Prostate gland (tissue), 2 donors: Measurements from ENCODE around the gene DEFB129. TPM values are rescaled to one million over a fixed set of nuclear protein-coding genes. Genes with fewer than 3 reads are reported as not detected.
"Not testable (repeated sequence)": the region's sequence is repeated elsewhere in the genome, so short reads cannot be mapped to it uniquely, and the experiment has no call there.

Experiments used
- DNase-seq: peaks from one replicate; pipeline ENCODE4 v3.0.0-alpha.2; 2019; ENCODE audit warnings: low spot score
- H3K27ac ChIP-seq, 2 donors: fragments of 200-600 bp; sonication (generic); 2 replicates each; pipeline ENCODE4 v1.5.1; 2017 to 2019
- H3K27me3 ChIP-seq: fragments of 200-600 bp; sonication (generic); replicated peaks from 2 replicates; pipeline ENCODE4 v1.5.1; 2019; ENCODE audit not compliant: insufficient read depth
- H3K36me3 ChIP-seq, 2 donors: fragments of 200-600 bp; sonication (generic); 1 replicate in 1 of 2; 2 replicates in 1 of 2; pipeline versions ENCODE4 v1.5.1 to v1.8.1; 2017 to 2019
- H3K4me1 ChIP-seq: fragments of 200-600 bp; sonication (generic); replicated peaks from 2 replicates; pipeline ENCODE4 v1.5.1; 2019
- H3K4me3 ChIP-seq, 2 donors: fragments of 200-600 bp; sonication (generic); 2 replicates each; pipeline ENCODE4 v1.5.1; 2017 to 2019
- H3K9me3 ChIP-seq: fragments of 200-600 bp; sonication (generic); 2 replicates; pipeline ENCODE4 v1.5.1; 2017
- POLR2A ChIP-seq: fragments of 450-650 bp; IDR thresholded peaks from one replicate; pipeline ENCODE4 v1.6.1; 2016; ENCODE audit warnings: antibody characterized with exemption, mild to moderate bottlenecking
- POLR2AphosphoS5 ChIP-seq: sonication (generic); formaldehyde crosslinking; IDR thresholded peaks from one replicate; pipeline ENCODE4 v1.6.1; 2017; ENCODE audit warnings: antibody characterized with exemption
- WGBS: methylation state at CpG from one replicate; pipeline ENCODE4 v1.1.5; 2018; 5-methylcytosine and 5-hydroxymethylcytosine counted together
- intact Hi-C: fragments of 100-400 bp; cut with DNase I; formaldehyde crosslinking; loops from one replicate; pipeline ENCODE4 v1.14.2; 2022
- total RNA-seq, 2 donors: library from RNA; depleted of rRNA; stranded (reverse); fragments of >200 nt; gene quantifications; one replicate each; pipeline ENCODE4 v1.1.0, GENCODE V29; 2016
- TF ChIP-seq, protein P1 (sequence below), 4 experiments: fragments of 200-600 bp in 2 of 4; fragments of 450-650 bp in 2 of 4; sonication (generic) in 2 of 4; IDR thresholded peaks; 1 replicate in 3 of 4; 2 replicates in 1 of 4; pipeline ENCODE4 v1.5.1; 2016 to 2019; ENCODE audit warnings: antibody characterized with exemption in 4 of 4, mild to moderate bottlenecking in 2 of 4, moderate library complexity in 2 of 4

Gene DEFB129
- total RNA-seq, 2 donors from 2014 or later = not detected

DNA sequence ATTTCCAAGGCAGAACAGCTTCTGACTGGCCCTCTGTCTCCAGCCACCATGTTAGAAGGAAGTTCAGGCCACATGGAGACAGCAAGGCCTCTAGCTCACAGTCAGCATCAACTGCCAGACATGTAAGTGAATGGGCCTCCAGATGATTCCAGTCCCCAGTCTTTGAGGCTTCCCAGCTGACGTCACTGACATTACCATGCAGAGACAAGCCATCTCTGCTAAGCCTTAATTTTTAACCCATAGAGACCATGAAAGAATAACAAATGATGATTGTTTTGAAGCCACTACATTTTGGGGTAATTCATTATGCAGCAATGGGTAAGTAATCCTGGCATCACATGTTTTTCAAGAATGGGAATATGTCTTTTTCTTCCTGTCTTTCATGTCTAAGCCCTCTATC lies 11.3 kb upstream of the DEFB129 start:
- intact Hi-C loops = no loop called here
- H3K27me3 ChIP-seq = no peaks in the 10 kb centered on the region
- no peak overlapping the region for H3K27ac ChIP-seq
- H3K4me3 ChIP-seq = no peak overlapping the region
- no peaks in the 10 kb centered on the region for H3K36me3 ChIP-seq
- no peaks in the 10 kb centered on the region for H3K4me1 ChIP-seq
- TF ChIP-seq POLR2AphosphoS5 (no peak), POLR2A (no peak)
- TF ChIP-seq, protein P1, sequence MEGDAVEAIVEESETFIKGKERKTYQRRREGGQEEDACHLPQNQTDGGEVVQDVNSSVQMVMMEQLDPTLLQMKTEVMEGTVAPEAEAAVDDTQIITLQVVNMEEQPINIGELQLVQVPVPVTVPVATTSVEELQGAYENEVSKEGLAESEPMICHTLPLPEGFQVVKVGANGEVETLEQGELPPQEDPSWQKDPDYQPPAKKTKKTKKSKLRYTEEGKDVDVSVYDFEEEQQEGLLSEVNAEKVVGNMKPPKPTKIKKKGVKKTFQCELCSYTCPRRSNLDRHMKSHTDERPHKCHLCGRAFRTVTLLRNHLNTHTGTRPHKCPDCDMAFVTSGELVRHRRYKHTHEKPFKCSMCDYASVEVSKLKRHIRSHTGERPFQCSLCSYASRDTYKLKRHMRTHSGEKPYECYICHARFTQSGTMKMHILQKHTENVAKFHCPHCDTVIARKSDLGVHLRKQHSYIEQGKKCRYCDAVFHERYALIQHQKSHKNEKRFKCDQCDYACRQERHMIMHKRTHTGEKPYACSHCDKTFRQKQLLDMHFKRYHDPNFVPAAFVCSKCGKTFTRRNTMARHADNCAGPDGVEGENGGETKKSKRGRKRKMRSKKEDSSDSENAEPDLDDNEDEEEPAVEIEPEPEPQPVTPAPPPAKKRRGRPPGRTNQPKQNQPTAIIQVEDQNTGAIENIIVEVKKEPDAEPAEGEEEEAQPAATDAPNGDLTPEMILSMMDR (IDR thresholded peaks at IDR 0.05) = no peak
- WGBS = 70% methylated on average over 1 of the region's 1 CpG
- DNase-seq = no peak
- no peaks in the 10 kb centered on the region for H3K9me3 ChIP-seq

DNA sequence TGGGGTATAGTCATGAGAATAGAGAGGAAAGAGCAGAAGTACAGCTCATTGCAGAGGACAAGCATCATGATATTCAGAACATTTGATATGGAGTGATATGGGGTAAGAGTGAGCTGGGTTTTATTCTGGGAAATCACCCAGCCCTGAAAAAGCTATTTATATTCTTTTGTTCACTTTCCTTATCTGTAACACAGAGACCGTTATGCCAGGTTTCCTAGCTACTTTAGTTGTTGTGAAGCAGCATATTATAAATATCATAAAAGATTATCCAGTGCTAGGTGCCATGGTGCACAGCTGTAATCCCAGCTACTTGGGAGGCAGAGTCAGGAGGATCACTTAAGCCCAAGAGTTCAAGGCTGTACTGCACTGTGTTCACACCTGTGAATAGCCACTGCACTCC lies 9.8 kb upstream of the DEFB129 start:
- TF ChIP-seq POLR2AphosphoS5 = no peak
- TF ChIP-seq, protein P1 (IDR thresholded peaks at IDR 0.05) = no peak
- no peak for TF ChIP-seq POLR2A
- Histone ChIP-seq H3K9me3 (no peaks in the 10 kb centered on the region), H3K36me3 (no peaks in the 10 kb centered on the region), H3K27me3 (no peaks in the 10 kb centered on the region), H3K27ac (no peak overlapping the region), H3K4me3 (no peak overlapping the region), H3K4me1 (no peaks in the 10 kb centered on the region)
- WGBS = 65% methylated on average over 1 of the region's 1 CpG
- intact Hi-C loops = no loop called here
- DNase-seq = no peak

DNA sequence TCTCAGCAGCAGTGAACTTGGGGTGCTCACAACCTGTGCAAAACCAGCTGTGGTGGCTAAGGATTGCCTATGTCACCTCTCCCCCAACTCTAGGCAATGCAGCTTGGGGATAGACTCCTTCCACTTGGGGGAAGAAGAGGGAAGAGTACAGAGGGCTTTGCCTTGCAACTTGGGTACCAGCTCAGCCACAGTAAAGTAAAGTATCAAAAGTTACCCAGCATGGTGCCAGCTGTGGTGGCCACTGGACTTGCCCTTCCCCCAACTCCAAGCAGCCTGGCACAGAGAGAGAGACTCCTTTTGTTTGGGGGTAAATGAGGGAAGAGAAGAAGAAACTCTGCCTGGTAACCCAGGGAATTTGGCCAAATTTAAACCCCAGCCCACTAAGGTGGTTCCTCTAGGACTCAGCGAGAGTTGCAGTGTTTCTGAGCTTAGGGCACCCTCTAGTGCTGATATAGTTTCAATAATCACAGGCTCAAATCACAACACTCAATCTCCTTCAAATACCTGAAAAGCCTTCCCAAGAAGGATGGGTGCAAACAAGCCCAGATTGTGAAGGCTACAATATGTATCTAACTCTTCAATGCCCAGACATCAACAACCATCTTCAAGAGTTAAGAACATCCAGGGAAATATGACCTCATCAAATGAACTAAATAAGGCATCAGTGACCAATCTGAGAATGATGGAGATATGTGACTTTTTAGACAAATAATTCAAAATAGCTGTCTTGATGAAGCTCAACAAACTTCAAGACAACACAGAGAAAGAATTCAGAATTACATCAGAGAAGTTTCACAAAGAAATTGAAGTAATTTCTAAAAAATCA lies 7.6 kb upstream of the DEFB129 start:
- no peaks in the 10 kb centered on the region for H3K36me3 ChIP-seq
- no peak overlapping the region for H3K4me3 ChIP-seq
- WGBS = 11% methylated on average over 1 of the region's 1 CpG
- TF ChIP-seq POLR2A (no peak), POLR2AphosphoS5 (no peak)
- TF ChIP-seq, protein P1 (IDR thresholded peaks at IDR 0.05) = no peak
- intact Hi-C loops = no loop called here
- H3K4me1 ChIP-seq = no peaks in the 10 kb centered on the region
- H3K9me3 ChIP-seq = no peaks in the 10 kb centered on the region
- DNase-seq = no peak
- no peak overlapping the region for H3K27ac ChIP-seq
- H3K27me3 ChIP-seq = no peaks in the 10 kb centered on the region

DNA sequence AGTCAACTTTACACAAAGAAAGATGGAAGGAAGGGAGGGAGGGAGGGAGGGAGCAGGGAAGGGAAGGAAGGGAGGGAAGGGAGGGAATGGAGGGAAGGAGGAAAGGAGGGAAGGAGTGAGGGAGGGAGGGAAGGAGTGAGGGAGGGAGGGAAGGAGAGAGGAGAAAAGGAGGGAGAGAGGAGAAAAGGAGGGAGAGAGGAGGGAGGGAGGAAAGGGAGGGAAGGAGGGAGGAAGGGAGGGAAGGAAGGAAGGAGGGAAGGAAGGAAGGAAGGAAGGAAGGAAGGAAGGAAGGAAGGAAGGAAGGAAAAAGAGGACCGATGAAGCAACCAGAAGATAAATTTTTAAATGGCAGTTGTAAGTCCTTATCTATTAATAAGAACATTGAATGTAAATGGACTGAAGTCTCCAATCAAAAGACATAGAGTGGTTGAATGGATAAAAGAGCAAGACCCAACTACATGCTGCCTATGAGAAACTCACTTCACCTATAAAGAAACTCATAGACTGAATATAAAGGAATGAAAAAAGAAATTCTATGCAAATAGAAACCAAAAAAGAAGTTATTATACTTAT lies 5.7 kb upstream of the DEFB129 start:
- no peaks in the 10 kb centered on the region for H3K27me3 ChIP-seq
- whole genome bisulfite sequencing = 47% methylated on average over 1 of the region's 1 CpG
- no peak overlapping the region for H3K4me3 ChIP-seq
- no peak overlapping the region for H3K27ac ChIP-seq
- no peaks in the 10 kb centered on the region for H3K36me3 ChIP-seq
- no peak for DNase-seq
- no peaks in the 10 kb centered on the region for H3K4me1 ChIP-seq
- TF ChIP-seq, protein P1 (IDR thresholded peaks at IDR 0.05) = no peak
- TF ChIP-seq POLR2AphosphoS5 (no peak), POLR2A (no peak)
- H3K9me3 ChIP-seq = no peaks in the 10 kb centered on the region
- intact Hi-C loops = no loop called here

DNA sequence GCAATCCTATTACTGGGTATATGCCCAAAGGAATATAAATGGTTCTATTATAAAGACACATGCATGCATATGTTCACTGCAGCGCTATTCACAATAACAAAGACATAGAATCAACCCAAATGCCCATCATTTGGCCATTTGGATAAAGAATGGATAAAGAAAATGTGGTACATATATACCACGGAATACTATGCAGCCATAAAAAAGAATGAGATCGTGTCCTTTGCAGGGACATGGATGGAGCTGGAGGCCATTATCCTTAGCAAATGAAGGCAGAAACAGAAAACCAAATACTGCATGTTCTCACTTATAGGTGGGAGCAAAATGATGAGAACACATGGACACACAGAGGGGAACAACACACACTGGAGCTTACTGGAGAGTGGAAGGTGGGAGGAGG lies 1.2 kb upstream of the DEFB129 start:
- H3K27ac ChIP-seq, H3K4me1 ChIP-seq: not testable (repeated sequence)
- WGBS = 93% methylated on average over 3 of the region's 3 CpGs

More for the DNA sequence above, 1.2 kb upstream of the DEFB129 start:
- DNase-seq, H3K36me3 ChIP-seq, H3K4me3 ChIP-seq, H3K27me3 ChIP-seq, H3K9me3 ChIP-seq, intact Hi-C loops: not testable (repeated sequence)
